Ishikawa (cell line): ENCODE results near the gene SHD.

Experiments used
- CEBPB ChIP-seq: IDR thresholded peaks from 2 replicates; pipeline ENCODE4 v1.6.1; 2012
- CREB1 ChIP-seq: IDR thresholded peaks from 2 replicates; pipeline ENCODE4 v1.6.1; 2012; ENCODE audit warnings: low read depth
- EP300 ChIP-seq: IDR thresholded peaks from 2 replicates; pipeline ENCODE4 v1.6.1; 2012; ENCODE audit warnings: borderline replicate concordance
- TEAD4 ChIP-seq: IDR thresholded peaks from 2 replicates; pipeline ENCODE4 v1.6.1; 2012
- TF ChIP-seq, protein P1 (sequence below): IDR thresholded peaks from 2 replicates; pipeline ENCODE4 v1.6.1; 2012; ENCODE audit warnings: low read depth, mild to moderate bottlenecking
- TF ChIP-seq, protein P2 (sequence below): IDR thresholded peaks from 2 replicates; pipeline ENCODE4 v1.6.1; 2012

DNA sequence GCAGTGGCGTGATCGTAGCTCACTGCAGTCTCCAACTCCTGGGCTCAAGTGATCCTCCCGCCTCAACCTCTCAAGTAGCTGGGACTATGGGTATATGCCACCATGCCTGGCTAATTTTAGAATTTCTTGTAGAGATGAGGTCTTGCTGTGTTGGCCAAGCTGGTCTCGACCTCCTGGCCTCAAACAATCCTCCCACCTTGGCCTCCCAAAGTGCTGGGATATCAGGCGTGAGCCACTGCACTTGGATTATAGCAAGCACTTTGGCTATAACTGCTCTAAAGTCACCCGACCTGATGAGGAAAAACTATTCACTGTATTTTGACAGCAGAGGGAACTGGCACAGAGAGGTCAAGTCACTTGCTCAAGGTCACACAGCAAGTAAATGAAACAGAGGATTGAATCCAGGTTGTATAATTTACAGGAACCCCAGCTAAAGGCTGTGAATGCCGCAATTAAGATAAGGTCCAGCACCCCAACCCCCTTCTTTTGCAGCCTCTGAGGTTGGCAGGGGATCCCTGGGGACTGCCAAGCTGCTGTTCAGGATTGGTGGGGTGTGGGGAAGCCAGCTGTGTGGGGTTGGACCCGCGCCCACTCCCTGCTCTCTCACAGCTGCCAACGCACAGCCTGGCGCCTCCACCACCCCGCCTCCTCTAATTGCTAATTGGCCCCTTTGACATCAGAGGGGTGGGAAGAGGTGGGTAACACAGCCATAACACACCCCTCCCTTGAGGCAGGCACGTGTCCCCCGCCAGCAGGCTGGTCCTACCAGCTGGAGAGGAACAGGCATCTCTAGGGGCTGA, 17.1 kb downstream of the SHD start:
- TF ChIP-seq, protein P1, sequence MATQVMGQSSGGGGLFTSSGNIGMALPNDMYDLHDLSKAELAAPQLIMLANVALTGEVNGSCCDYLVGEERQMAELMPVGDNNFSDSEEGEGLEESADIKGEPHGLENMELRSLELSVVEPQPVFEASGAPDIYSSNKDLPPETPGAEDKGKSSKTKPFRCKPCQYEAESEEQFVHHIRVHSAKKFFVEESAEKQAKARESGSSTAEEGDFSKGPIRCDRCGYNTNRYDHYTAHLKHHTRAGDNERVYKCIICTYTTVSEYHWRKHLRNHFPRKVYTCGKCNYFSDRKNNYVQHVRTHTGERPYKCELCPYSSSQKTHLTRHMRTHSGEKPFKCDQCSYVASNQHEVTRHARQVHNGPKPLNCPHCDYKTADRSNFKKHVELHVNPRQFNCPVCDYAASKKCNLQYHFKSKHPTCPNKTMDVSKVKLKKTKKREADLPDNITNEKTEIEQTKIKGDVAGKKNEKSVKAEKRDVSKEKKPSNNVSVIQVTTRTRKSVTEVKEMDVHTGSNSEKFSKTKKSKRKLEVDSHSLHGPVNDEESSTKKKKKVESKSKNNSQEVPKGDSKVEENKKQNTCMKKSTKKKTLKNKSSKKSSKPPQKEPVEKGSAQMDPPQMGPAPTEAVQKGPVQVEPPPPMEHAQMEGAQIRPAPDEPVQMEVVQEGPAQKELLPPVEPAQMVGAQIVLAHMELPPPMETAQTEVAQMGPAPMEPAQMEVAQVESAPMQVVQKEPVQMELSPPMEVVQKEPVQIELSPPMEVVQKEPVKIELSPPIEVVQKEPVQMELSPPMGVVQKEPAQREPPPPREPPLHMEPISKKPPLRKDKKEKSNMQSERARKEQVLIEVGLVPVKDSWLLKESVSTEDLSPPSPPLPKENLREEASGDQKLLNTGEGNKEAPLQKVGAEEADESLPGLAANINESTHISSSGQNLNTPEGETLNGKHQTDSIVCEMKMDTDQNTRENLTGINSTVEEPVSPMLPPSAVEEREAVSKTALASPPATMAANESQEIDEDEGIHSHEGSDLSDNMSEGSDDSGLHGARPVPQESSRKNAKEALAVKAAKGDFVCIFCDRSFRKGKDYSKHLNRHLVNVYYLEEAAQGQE, result no peak
- TF ChIP-seq CEBPB, result no peak
- TF ChIP-seq, protein P2, sequence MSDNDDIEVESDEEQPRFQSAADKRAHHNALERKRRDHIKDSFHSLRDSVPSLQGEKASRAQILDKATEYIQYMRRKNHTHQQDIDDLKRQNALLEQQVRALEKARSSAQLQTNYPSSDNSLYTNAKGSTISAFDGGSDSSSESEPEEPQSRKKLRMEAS, result peak; percentile 68
- TF ChIP-seq CREB1, result no peak
- no peak for TF ChIP-seq EP300
- no peak for TF ChIP-seq TEAD4
